Measurements from ENCODE around the gene PON2.
A peak's percentile ranks its signal among the peaks of the same experiment; 100 is the strongest.

The PON2 gene

DNA sequence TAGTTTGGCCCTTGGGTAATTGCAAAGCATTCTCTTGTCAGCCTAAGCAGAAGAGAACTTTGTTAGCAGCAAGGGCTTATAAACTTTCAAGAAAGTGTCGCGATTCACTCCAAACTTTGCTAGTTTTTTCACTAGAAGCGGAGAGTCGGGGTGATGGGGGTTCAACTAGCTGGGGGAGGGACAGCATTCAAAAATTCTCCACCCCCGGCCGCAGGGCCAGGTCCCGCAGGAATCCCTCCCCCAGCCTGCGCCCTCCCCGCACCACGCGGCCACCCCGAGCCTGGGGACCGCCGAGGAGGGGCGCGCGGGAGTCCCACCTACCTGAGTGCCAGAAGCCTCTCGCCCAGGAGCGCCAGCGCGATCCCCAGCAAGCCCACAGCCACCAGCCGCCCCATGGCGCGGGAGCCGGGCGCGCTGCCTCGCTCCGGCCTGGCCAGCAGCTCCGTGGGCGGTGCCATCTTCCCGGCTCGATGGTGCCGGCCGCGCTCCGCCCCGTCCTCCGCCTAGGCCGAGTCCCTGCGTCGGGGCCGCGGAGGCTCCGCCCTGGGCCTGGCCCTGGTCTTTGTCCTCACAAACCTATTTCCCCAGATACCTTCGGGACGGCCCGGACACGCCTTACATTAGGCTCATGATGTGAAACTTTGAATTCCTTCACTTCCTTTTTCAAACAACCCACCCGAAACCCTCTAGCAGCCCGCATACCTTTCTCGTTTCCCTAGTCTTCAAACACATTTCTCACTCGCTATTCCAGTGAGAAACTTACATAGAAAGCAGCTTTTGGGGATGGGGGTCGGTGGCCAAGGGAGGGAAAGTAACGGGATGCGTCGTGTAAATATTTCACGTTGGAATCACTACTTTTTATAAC, at the start of gene PON2:
PON2 (minus strand) TSS at position 472 of the 865 bp plus-strand sequence; CDS start at position 395, 77 bp downstream.
- peak within 1 kb of the TSS; percentile 73 for H3K4me3 Mint-ChIP-seq
- H3K4me1 Mint-ChIP-seq (ENCODE audit: low read depth), result peaks cover 22% of the 10 kb centered on the region
- no peaks in the 10 kb centered on the region for H3K9me3 Mint-ChIP-seq
- intact Hi-C loops (cut with micrococcal nuclease), result loop anchor here (5.0 kb wide), 1 partner anchor 38 kb away; no protein-coding TSS in a partner anchor
- peaks cover 1% of the 10 kb centered on the region for H3K27me3 Mint-ChIP-seq
- peak within 1 kb of the TSS; percentile 75 for H3K27ac Mint-ChIP-seq
- H3K36me3 Mint-ChIP-seq (ENCODE audit: low read depth), result no peaks in the 10 kb centered on the region

- Mint-ChIP-seq H3K27me3 (peaks cover 6% of the 10 kb centered on the region), H3K4me1 (ENCODE audit: low read depth) (no peaks in the 10 kb centered on the region), H3K9me3 (no peaks in the 10 kb centered on the region), H3K4me3 (no peak overlapping the region), H3K36me3 (ENCODE audit: low read depth) (no peaks in the 10 kb centered on the region), H3K27ac (no peak overlapping the region)
- intact Hi-C loops (cut with micrococcal nuclease), result no loop called here
Measured at GRCh38 chr7:95482424-95482823, 47.6 kb upstream of the PON2 start.

DNA sequence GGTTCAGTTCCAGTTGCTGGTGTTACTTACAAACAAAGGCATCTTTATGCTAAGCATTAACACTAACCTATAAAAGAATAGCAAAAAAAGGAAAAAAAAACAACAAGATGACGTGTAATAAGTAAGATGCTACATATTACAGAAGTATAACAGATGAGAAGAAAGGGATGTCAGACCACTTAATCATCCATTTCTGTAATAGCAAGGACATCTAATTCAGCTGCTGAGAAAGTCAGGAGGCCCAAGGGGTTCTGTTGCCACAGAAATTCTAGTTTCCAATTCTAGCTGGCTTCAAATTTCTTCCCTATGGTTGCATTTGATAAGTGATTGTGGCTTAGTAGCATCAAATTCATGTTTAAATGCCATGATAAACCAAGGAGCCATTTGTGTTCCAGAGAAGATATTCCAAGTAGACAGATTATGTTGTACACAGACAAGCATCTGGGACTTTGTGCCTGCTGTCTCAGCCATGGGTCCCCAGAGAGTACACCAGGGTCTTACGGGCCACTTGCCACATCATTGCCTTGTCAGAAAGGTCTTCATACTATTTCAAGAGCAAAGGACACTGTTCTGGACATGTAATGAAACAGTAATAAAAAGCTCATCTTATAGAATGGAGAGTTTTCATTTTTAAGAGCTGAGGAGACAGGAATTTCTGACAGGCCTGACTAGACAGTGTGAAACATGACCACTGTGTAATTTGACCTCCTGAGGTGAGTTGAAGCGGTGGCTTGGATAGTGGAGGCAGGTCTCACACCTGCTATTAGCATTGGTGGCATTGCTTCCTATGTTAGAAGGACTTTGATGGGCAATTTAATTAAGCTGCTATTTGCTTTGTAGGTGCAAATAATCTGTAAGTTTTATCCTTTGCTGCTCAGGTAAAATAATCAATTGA, 46.7 kb upstream of the PON2 start:
- H3K36me3 Mint-ChIP-seq (ENCODE audit: low read depth), result no peaks in the 10 kb centered on the region
- no peak overlapping the region for H3K27ac Mint-ChIP-seq
- H3K4me3 Mint-ChIP-seq, result no peak overlapping the region
- no peaks in the 10 kb centered on the region for H3K4me1 Mint-ChIP-seq (ENCODE audit: low read depth)
- peaks cover 6% of the 10 kb centered on the region for H3K27me3 Mint-ChIP-seq
- intact Hi-C loops (cut with micrococcal nuclease), result no loop called here
- no peaks in the 10 kb centered on the region for H3K9me3 Mint-ChIP-seq

DNA sequence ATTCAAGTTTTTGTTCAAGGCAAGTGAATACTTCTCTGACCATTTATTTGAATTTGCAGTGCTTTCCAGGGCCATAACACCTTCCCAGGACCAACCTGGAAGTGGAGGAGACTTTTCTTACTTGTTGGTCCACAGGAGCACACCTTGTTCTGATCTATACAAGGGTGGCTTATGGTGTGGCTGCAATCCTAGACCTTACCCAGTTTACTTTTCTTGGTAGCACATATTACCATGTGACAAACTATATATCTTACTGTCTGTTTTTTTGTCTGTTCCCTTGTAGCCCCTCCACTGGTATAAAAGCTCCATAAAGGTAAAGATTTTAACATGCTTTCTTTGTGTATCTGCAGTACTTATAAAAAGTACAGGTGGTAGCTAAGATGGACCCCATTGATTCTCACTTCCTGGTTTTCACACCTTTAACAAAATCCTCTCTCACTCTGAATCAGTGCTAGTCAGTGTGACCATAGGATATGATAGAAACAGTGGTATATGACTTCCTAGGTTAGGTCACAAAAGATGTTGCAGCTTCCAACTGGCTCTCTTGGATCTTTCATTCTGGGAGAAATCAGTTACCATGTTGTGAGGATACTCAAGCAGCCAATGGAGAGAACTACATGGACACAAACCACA, 45.3 kb upstream of the PON2 start:
- Mint-ChIP-seq H3K4me1 (ENCODE audit: low read depth) (no peaks in the 10 kb centered on the region), H3K4me3 (no peak overlapping the region), H3K9me3 (no peaks in the 10 kb centered on the region), H3K27me3 (peaks cover 5% of the 10 kb centered on the region), H3K27ac (no peak overlapping the region), H3K36me3 (ENCODE audit: low read depth) (no peaks in the 10 kb centered on the region)
- intact Hi-C loops (cut with micrococcal nuclease), result loop anchor here (10.0 kb wide), 1 partner anchor 235 kb away; no protein-coding TSS in a partner anchor

DNA sequence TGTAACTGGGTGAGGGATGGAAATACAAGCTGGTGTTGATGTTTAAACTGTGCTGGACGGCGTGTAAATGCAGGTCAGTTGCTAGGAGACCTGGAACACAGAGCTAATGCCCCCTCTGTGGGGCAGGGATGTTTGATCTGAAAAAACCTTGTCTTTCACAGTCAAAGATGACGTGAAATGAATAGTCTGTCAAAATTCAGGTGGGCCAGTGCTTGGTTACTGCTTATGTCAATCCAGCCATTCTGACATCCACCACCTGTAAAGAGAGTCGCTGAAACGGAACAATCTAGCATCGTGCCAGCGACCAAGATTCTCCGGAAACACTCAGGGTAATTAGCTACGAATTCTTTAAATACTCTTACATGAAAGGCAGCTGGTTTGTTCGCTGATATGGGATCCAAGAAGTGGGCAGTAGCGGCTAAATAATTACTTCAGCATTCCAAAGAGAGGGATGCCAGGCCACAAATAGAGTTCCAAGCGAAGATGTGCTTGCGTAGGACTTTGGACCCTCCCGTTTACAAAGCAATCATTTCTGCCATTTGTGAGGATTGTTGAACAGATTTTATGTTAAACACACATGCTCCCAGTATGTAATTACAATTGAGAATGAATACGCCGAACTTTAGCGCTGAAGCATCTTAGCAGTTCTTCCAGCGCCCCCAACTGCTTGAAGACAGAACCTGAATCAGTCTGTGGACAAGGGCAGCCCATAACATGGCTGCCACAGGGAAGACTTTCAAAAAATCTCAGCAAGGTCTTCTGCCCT, 43.6 kb upstream of the PON2 start:
- Mint-ChIP-seq H3K4me3 (no peak overlapping the region), H3K27me3 (peaks cover 5% of the 10 kb centered on the region), H3K4me1 (ENCODE audit: low read depth) (no peaks in the 10 kb centered on the region), H3K36me3 (ENCODE audit: low read depth) (no peaks in the 10 kb centered on the region), H3K9me3 (no peaks in the 10 kb centered on the region), H3K27ac (no peak overlapping the region)
- intact Hi-C loops (cut with micrococcal nuclease), result loop anchor here (10.0 kb wide), 1 partner anchor 234 kb away; no protein-coding TSS in a partner anchor

- intact Hi-C loops (cut with micrococcal nuclease), result loop anchor here (1.0 to 10.0 kb wide), 2 partner anchors 232 to 1028 kb away; no protein-coding TSS in a partner anchor
- Mint-ChIP-seq H3K27ac (no peak overlapping the region), H3K4me1 (ENCODE audit: low read depth) (no peaks in the 10 kb centered on the region), H3K27me3 (peaks cover 7% of the 10 kb centered on the region), H3K4me3 (no peak overlapping the region), H3K9me3 (no peaks in the 10 kb centered on the region), H3K36me3 (ENCODE audit: low read depth) (no peaks in the 10 kb centered on the region)
Measured at GRCh38 chr7:95476904-95477594, 42.2 kb upstream of the PON2 start.

DNA sequence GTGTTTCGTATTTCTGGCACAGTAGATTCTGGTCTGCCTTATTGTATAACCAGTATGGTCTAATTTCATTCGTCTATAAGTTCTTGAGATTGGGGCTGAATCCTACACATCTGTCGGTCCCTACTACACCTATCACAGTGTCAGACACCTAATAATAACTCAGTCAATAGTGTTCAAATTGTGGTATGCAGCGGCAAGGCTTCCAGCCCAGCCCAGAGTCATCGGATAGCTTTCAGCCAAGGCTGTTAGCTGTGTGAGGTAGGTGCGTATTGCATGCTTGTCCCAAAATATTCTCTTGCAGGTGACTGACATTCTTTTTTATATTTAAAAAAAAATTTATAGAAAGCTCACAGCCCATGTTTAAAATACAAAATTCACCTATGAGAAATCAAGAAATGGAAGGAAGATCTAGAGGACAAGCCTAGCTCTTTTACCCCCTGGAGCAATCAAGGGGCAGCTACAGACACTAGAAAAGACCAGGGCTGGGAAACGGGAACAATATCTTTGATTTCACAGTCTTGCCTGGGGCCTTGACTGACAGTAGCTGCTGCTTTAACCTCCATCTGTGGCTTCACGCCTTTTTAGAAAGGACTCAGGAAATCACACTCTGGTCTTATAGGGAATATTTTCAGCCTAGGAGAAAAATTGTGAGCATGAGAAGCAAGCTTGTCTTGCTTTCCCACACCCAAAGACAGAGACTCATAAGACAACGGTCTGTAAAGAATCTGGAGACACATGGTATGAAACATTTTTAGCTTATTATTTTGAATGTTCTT, 41.4 kb upstream of the PON2 start:
- H3K4me1 Mint-ChIP-seq (ENCODE audit: low read depth), result peaks cover under 1% of the 10 kb centered on the region
- no peak overlapping the region for H3K4me3 Mint-ChIP-seq
- intact Hi-C loops (cut with micrococcal nuclease), result loop anchor here (10.0 kb wide), 1 partner anchor 231 kb away; no protein-coding TSS in a partner anchor
- H3K36me3 Mint-ChIP-seq (ENCODE audit: low read depth), result no peaks in the 10 kb centered on the region
- peaks cover 7% of the 10 kb centered on the region for H3K27me3 Mint-ChIP-seq
- H3K9me3 Mint-ChIP-seq, result no peaks in the 10 kb centered on the region
- no peak overlapping the region for H3K27ac Mint-ChIP-seq

DNA sequence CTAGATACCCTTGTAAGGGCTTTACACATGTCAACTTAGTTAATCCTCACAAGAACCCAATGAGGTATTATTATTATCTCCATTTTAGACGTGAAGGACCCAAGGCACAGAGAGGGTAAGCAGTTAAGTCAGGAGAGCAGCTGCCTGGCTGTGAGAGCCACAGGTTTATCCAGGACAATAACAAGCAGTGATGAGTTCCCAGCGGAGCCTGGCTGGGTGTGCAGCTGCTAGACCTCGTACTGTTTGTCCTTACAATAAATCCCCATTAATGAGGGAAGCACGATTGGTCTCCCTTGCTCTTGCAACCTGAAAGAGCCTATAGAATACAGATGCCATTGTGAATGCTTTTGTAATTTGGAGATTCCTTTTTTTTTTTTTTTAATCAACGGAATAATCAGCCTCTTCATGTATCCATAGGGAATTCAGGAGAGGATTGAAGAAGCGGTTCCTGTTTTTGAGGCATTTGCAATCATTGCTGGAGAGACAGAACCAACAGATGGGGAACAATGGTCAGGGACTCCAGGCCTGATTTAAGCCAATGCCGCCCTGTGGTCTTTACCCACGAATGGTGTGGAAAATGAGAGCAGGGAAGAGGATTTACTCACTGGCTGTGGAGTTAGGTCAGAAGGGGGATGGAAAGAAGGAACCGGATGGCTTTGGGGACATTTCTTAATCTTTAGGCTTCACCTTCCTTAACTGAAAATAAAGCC, 38.6 kb upstream of the PON2 start:
- intact Hi-C loops (cut with micrococcal nuclease), result loop anchor here (5.0 to 10.0 kb wide), 2 partner anchors 36 to 229 kb away; partner anchors contain the start of gene PON2

GRCh38 chr7:95472581-95473161, 37.8 kb upstream of the PON2 start:
- peaks cover 3% of the 10 kb centered on the region for H3K27me3 Mint-ChIP-seq
- no peak overlapping the region for H3K4me3 Mint-ChIP-seq
- intact Hi-C loops (cut with micrococcal nuclease), result loop anchor here (5.0 to 10.0 kb wide), 2 partner anchors 35 to 228 kb away; partner anchors contain the start of gene PON2
- H3K36me3 Mint-ChIP-seq (ENCODE audit: low read depth), result no peaks in the 10 kb centered on the region
- no peaks in the 10 kb centered on the region for H3K9me3 Mint-ChIP-seq
- H3K27ac Mint-ChIP-seq, result no peak overlapping the region
- H3K4me1 Mint-ChIP-seq (ENCODE audit: low read depth), result peaks cover 10% of the 10 kb centered on the region

More for the DNA sequence above, 38.6 kb upstream of the PON2 start:
- Mint-ChIP-seq H3K4me1 (ENCODE audit: low read depth) (peaks cover 10% of the 10 kb centered on the region), H3K27me3 (peaks cover 7% of the 10 kb centered on the region), H3K36me3 (ENCODE audit: low read depth) (no peaks in the 10 kb centered on the region), H3K9me3 (no peaks in the 10 kb centered on the region), H3K4me3 (no peak overlapping the region), H3K27ac (no peak overlapping the region)

DNA sequence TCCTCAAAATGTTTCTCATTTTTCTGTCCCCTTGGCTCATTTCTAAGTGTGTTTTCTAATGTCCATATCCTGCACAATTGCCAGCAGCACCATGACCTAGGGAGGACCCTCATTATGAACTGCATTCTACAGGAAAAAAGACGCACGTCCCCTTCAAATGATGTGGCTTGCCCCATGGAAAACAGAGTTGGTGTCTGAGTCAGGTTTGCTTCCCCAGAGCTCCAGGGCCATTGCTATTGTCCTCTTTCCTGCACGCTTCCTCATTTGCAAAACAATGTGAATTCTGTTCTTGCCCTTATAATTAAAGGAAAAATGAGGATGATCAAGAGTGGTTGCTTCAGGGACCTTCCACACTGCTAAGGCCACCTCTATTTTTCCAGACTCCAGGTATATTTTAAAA, 36.2 kb upstream of the PON2 start:
- H3K27ac Mint-ChIP-seq, result peak overlapping the region; percentile 69
- H3K4me1 Mint-ChIP-seq (ENCODE audit: low read depth), result peaks cover 10% of the 10 kb centered on the region
- H3K9me3 Mint-ChIP-seq, result peaks cover 6% of the 10 kb centered on the region
- no peak overlapping the region for H3K4me3 Mint-ChIP-seq
- peaks cover 3% of the 10 kb centered on the region for H3K27me3 Mint-ChIP-seq
- intact Hi-C loops (cut with micrococcal nuclease), result loop anchor here (5.0 to 10.0 kb wide), 2 partner anchors 34 to 226 kb away; partner anchors contain the start of gene PON2
- H3K36me3 Mint-ChIP-seq (ENCODE audit: low read depth), result no peaks in the 10 kb centered on the region

DNA sequence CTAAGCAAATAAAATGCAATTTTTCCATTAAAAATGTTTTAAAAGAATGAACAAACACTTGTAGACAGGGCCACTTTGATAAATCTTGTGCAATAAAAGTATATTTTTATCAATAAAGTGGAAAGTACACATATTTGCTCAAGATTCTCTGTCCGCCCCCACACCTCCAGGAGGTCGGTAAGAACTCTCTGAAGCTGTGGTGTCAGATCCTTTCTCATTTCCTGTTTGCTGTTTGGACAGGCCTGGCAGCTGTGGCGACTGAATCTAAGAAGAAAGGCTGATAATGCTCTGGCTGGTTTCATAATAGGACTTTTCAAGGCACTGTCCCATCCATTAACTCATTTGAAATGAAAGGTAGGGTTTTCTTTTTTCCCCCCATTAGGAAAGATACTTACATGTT, 35.6 kb upstream of the PON2 start:
- Mint-ChIP-seq H3K27ac (peak overlapping the region; percentile 69), H3K36me3 (ENCODE audit: low read depth) (no peaks in the 10 kb centered on the region), H3K27me3 (peaks cover 3% of the 10 kb centered on the region), H3K9me3 (peaks cover 6% of the 10 kb centered on the region), H3K4me3 (no peak overlapping the region), H3K4me1 (ENCODE audit: low read depth) (peaks cover 10% of the 10 kb centered on the region)
- intact Hi-C loops (cut with micrococcal nuclease), result loop anchor here (5.0 to 10.0 kb wide), 2 partner anchors 33 to 226 kb away; partner anchors contain the start of gene PON2

All from dendritic cell treated with granulocyte-macrophage colony-stimulating factor and Interleukin-4, amounts not matched to agents 40 ng/mL and 50 ng/mL, for 4 days (primary cell).